HFF-Myc (cell line): ENCODE measurements around the gene LRMDA.

Experiments
- DNase-seq: peaks from one replicate; pipeline ENCODE4 v3.0.0-alpha.2; 2011; ENCODE audit warnings: low read depth; ENCODE audit errors: extremely low read depth
- H3K4me3 ChIP-seq: replicated peaks from 2 replicates; pipeline ENCODE4 v1.5.1; 2011; ENCODE audit warnings: low read depth, mild to moderate bottlenecking, control low read depth, low read length
- TF ChIP-seq, protein P1 (sequence below): IDR thresholded peaks from 2 replicates; pipeline ENCODE4 v1.5.1; 2012; ENCODE audit warnings: mild to moderate bottlenecking, low read depth, low read length, control low read depth; ENCODE audit errors: missing control alignments

The LRMDA gene

DNA sequence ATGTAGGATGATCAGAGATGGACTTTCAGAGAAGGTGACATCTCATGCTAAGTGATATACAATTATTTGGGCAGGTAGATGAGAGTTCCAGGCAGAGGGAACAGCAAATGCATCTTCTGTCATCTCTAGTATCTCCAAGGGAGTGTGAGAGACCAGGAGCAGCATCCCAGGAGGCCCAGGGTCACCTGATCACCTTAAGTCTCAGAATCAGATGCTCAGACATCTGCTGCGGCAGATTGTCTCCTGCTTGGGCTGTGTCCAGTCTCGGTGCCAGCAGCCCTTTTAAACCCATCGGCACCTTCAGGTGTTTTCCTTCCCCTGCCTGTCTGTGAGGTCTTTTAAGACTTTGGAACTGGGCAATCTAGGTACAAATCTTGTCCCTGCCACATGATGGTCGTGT is 690.6 kb downstream of the LRMDA start:
- H3K4me3 ChIP-seq, result no peak overlapping the region
- no peak for DNase-seq

DNA sequence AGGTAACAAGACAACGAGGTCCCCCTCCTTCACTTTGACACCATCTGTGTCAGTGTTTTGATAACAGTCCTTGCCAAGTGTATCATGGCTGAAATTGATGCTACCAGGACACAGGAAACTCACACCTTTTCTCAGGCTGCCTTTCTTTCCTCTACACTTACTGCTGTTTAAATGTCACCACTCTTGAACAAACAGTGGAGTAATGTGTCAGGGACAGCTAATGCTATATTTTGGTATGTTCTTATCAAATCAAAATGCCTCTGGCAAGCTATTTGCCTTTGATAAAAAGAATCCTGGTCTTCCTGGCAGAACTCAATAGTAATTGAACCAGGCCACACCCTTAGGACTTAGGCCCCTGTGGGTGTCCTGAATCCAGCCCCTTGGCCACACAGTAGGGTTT is 692.9 kb downstream of the LRMDA start:
- DNase-seq, result no peak
- TF ChIP-seq, protein P1, sequence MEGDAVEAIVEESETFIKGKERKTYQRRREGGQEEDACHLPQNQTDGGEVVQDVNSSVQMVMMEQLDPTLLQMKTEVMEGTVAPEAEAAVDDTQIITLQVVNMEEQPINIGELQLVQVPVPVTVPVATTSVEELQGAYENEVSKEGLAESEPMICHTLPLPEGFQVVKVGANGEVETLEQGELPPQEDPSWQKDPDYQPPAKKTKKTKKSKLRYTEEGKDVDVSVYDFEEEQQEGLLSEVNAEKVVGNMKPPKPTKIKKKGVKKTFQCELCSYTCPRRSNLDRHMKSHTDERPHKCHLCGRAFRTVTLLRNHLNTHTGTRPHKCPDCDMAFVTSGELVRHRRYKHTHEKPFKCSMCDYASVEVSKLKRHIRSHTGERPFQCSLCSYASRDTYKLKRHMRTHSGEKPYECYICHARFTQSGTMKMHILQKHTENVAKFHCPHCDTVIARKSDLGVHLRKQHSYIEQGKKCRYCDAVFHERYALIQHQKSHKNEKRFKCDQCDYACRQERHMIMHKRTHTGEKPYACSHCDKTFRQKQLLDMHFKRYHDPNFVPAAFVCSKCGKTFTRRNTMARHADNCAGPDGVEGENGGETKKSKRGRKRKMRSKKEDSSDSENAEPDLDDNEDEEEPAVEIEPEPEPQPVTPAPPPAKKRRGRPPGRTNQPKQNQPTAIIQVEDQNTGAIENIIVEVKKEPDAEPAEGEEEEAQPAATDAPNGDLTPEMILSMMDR, result no peak
- H3K4me3 ChIP-seq, result no peak overlapping the region

More for the DNA sequence above, 690.6 kb downstream of the LRMDA start:
- TF ChIP-seq, protein P1, result no peak

DNA sequence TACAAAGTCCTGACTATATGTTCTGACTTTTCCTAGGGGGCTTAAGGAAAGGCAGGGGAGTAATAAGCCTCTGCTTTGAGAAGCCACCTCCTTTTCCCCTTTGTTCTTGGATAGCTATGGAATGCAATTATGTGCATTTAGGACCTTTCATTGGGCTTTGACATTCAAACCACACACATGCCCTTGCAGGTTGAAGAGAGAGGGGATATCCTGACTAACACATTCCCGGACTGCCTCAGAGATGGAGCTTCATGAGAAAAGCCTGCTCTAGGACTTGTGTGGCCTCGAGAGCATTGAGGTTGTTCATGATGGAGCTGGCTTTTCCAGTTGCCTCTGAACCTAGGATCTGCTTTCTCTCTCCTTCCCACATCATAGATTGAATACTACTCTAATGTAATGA is 694.5 kb downstream of the LRMDA start:
- no peak overlapping the region for H3K4me3 ChIP-seq
- DNase-seq, result no peak
- TF ChIP-seq, protein P1, result no peak

DNA sequence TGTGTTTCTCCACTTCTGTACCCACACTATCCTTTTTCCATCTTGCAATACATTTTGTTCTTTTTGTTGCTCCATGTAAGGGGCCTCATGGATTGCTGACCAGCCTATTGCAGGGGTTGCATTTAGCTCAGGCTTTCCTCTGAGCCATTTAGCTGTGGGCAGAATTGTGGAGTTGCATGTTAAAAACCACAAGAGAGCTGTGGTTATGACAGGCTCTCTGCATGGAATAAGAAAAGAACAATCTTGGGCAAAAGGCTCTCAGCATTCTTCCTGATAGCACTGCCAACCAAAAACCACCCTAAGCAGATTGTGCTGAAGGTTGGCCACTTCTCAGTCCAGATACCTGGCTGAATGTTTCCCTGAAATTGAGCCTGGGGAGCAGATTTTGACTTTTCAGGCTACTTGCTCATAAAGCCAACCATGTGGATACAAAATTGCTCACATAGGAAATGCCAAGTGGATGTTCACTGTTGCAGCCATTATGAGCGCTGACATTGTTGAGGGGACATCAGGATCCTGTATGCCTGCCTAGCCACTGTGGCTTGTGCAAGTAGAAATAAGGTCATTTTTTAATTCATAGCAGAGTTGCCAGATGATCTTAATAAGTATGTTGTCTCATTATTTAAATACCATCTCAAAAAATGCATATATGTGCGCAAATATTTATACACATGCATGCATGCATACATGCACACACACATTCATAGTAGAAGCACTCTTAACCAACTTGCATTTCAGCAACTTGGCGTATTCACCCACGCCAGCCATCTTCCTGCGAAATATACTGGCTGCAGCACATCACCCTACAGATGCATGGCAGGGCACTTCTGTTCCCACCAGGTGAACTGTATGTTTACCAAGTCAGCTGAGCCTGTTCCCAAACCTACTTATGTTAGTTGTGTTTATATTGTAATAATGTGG is 695.4 kb downstream of the LRMDA start:
- DNase-seq, result no peak
- TF ChIP-seq, protein P1, result no peak
- H3K4me3 ChIP-seq, result no peak overlapping the region

DNA sequence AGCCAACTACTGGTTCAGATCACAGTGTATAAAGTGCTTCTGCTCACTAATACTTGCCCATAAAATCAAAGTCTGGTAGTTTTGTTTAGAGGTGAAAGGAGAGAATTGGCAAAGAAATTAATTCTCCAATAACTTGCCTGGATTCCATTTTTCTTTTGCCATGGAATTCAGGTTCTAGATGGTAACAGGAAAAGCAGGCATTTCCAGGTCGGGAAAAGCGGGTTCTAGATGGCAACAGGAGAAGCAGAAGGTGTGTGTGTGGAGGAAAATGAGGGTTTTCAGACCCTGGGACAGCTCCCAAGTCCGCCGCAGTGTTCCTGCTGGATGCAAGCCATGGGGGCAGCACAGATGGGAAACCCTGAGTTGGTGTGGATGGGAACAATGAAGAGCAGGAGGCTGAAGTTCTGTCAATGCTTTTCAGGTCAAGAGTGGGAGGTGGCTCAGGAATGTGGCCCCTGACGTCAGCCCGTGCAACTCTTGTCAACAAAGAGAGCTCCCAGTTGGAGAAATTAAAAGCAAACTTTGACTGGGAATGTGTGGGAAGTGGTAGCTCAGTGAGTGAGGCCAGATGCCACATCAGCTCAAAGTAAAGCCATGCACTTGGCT is 696.7 kb downstream of the LRMDA start:
- no peak overlapping the region for H3K4me3 ChIP-seq
- TF ChIP-seq, protein P1, result no peak
- DNase-seq, result no peak

DNA sequence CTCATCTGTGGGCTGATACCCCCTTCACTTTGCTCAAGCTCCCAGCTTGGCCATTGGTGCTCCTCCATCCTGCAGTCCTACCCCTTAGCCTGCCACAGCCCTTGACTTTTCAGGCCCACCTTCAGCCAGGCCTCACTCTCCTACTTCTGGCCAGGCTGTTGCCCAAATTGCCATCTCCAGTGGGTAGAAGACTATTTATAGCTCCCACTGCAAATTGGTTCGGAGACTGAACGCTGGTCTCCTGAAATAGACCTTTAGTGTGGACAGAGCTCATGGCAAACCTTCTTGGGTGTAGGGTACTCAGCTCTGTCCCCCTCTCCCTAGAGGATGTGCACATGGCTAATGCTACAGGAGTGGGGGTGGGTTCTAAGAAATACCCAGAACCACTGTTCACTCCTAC is 697.8 kb downstream of the LRMDA start:
- H3K4me3 ChIP-seq, result no peak overlapping the region
- TF ChIP-seq, protein P1, result no peak
- no peak for DNase-seq
